WTC11 (cell line): ENCODE data around the gene LRRC3C. TPM values are rescaled to one million over a fixed set of nuclear protein-coding genes. Genes with fewer than 3 reads are reported as not detected.
A peak's percentile ranks its signal among the peaks of the same experiment; 100 is the strongest.
"Not testable (repeated sequence)": the region's sequence is repeated elsewhere in the genome, so short reads cannot be mapped to it uniquely, and the experiment has no call there.

Experiments
- ATAC-seq: fragments of 200-7000 bp; cut with Tn5 transposase; 2 replicates; pipeline ENCODE4 v1.10.0; 2021; ENCODE audit warnings: mild to moderate bottlenecking, moderate library complexity
- CTCF ChIA-PET: fragments of 300-600 bp; sonication (Branson Sonifier 250); formaldehyde crosslinking; loops from one replicate; lab custom pipeline; 2021; ENCODE audit warnings: antibody characterized with exemption; lab: Charles Lee
- POLR2A ChIA-PET: fragments of 350-600 bp; sonication (Branson Sonifier 250); formaldehyde crosslinking; loops from one replicate; lab custom pipeline; 2021; ENCODE audit warnings: antibody characterized with exemption; lab: Charles Lee
- DNase-seq: peaks from one replicate; pipeline ENCODE4 v3.0.0; 2021; ENCODE audit warnings: low spot score
- H3K27ac Mint-ChIP-seq: 2 replicates; pipeline ENCODE4 v1.8.0; 2021; ENCODE audit warnings: mixed read lengths
- H3K27me3 Mint-ChIP-seq: 2 replicates; pipeline ENCODE4 v1.8.0; 2021; ENCODE audit warnings: low read depth, mild to moderate bottlenecking, moderate library complexity, mixed read lengths
- H3K36me3 Mint-ChIP-seq: 2 replicates; pipeline ENCODE4 v1.8.0; 2021; ENCODE audit warnings: mixed read lengths
- H3K4me1 Mint-ChIP-seq: 2 replicates; pipeline ENCODE4 v1.8.0; 2022; ENCODE audit warnings: mixed read lengths
- H3K4me3 Mint-ChIP-seq: 2 replicates; pipeline ENCODE4 v1.8.0; 2021; ENCODE audit warnings: mild to moderate bottlenecking, moderate library complexity, mixed read lengths
- H3K9me3 Mint-ChIP-seq: 2 replicates; pipeline ENCODE4 v1.8.0; 2021; ENCODE audit warnings: mixed read lengths
- KAT7 ChIP-seq: sonication (generic); formaldehyde crosslinking; IDR thresholded peaks from 2 replicates; pipeline ENCODE4 v1.8.1; 2023; ENCODE audit warnings: missing genetic modification reagents, mild to moderate bottlenecking, borderline replicate concordance
- MYBL2 ChIP-seq: sonication (generic); formaldehyde crosslinking; IDR thresholded peaks from 2 replicates; pipeline ENCODE4 v1.8.1; 2023; ENCODE audit warnings: mild to moderate bottlenecking, moderate library complexity, missing genetic modification reagents
- NFATC4 ChIP-seq: fragments of 250-450 bp; sonication (Bioruptor Pico); IDR thresholded peaks from 2 replicates; pipeline ENCODE4 v1.9.0; 2021; ENCODE audit warnings: mild to moderate bottlenecking
- NFE2L1 ChIP-seq: sonication (generic); formaldehyde crosslinking; IDR thresholded peaks from 2 replicates; pipeline ENCODE4 v1.8.1; 2023; ENCODE audit warnings: missing genetic modification reagents
- NR2C2 ChIP-seq: sonication (generic); formaldehyde crosslinking; IDR thresholded peaks from 2 replicates; pipeline ENCODE4 v1.8.0; 2022; ENCODE audit warnings: mild to moderate bottlenecking, missing genetic modification reagents
- SP1 ChIP-seq: sonication (generic); formaldehyde crosslinking; conservative IDR thresholded peaks from 2 replicates; pipeline ENCODE4 v1.8.1; 2022; ENCODE audit warnings: missing genetic modification reagents
- TCF7 ChIP-seq: sonication (generic); formaldehyde crosslinking; IDR thresholded peaks from 2 replicates; pipeline ENCODE4 v1.8.0; 2022; ENCODE audit warnings: mild to moderate bottlenecking, low read depth, missing genetic modification reagents, moderate library complexity
- ZNF396 ChIP-seq: fragments of 250-450 bp; sonication (Bioruptor Pico); IDR thresholded peaks from 2 replicates; pipeline ENCODE4 v1.8.0; 2021; ENCODE audit warnings: mild to moderate bottlenecking, moderate library complexity, borderline replicate concordance
- ZNF416 ChIP-seq: fragments of 250-450 bp; sonication (Bioruptor Pico); IDR thresholded peaks from 2 replicates; pipeline ENCODE4 v1.9.0; 2021; ENCODE audit warnings: mild to moderate bottlenecking, inconsistent platforms
- total RNA-seq: library from RNA; stranded (reverse); gene quantifications from 3 replicates; pipeline ENCODE4 v1.2.3, GENCODE V29; 2021
- TF ChIP-seq, protein P1 (sequence below): sonication (generic); formaldehyde crosslinking; IDR thresholded peaks from 2 replicates; pipeline ENCODE4 v1.8.1; 2023; ENCODE audit warnings: mild to moderate bottlenecking, missing genetic modification reagents, moderate library complexity
- TF ChIP-seq, protein P2 (sequence below): fragments of 250-450 bp; sonication (Bioruptor Pico); IDR thresholded peaks from 2 replicates; pipeline ENCODE4 v1.9.0; 2021; ENCODE audit warnings: mild to moderate bottlenecking
- TF ChIP-seq, protein P3 (sequence below): sonication (generic); formaldehyde crosslinking; conservative IDR thresholded peaks from 2 replicates; pipeline ENCODE4 v1.8.1; 2022; ENCODE audit warnings: mild to moderate bottlenecking, missing genetic modification reagents
- TF ChIP-seq, protein P4 (sequence below): sonication (generic); formaldehyde crosslinking; IDR thresholded peaks from 2 replicates; pipeline ENCODE4 v1.8.1; 2022; ENCODE audit warnings: low read depth, missing genetic modification reagents, borderline replicate concordance
- TF ChIP-seq, protein P5 (sequence below): sonication (generic); formaldehyde crosslinking; IDR thresholded peaks from 2 replicates; pipeline ENCODE4 v1.8.1; 2022; ENCODE audit warnings: mild to moderate bottlenecking, missing genetic modification reagents, moderate library complexity, borderline replicate concordance
- TF ChIP-seq, protein P6 (sequence below): sonication (generic); formaldehyde crosslinking; IDR thresholded peaks from 2 replicates; pipeline ENCODE4 v1.8.0; 2022; ENCODE audit warnings: mild to moderate bottlenecking, missing genetic modification reagents
- TF ChIP-seq, protein P7 (sequence below): sonication (generic); formaldehyde crosslinking; IDR thresholded peaks from 2 replicates; pipeline ENCODE4 v1.8.1; 2022; ENCODE audit warnings: low read depth, mild to moderate bottlenecking, moderate library complexity, missing genetic modification reagents, borderline replicate concordance
- TF ChIP-seq, protein P8 (sequence below): sonication (generic); formaldehyde crosslinking; IDR thresholded peaks from 2 replicates; pipeline ENCODE4 v1.8.1; 2022; ENCODE audit warnings: missing genetic modification reagents, borderline replicate concordance

The LRRC3C gene
- total RNA-seq, 1 experiment from 2014 or later = not detected

DNA sequence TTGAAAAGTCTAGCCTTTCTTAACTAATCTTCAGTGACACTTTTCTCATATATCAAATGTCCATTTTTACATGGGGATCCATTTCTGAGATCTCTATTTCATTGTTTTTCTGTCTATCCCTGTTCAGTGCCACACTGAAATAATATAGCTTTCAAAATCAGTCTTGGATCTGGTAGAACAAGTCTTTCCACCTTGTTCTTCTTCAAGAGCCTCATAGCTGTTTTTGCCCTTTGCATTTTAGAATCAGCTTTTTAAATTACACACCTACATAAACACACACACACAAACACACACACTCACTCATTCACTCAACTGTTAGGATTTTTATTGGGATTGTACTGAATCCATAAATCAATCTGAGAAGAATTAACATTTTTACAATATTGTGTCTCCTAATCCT is 28.3 kb upstream of the LRRC3C start:
- Mint-ChIP-seq H3K4me3 (no peak overlapping the region), H3K9me3 (no peaks in the 10 kb centered on the region), H3K4me1 (no peaks in the 10 kb centered on the region), H3K27ac (no peak overlapping the region), H3K27me3 (no peaks in the 10 kb centered on the region; the same call in 1 of the 2 replicates)
- no peak for ATAC-seq
- POLR2A ChIA-PET = no interaction called here
- no peak for DNase-seq
- CTCF ChIA-PET = interaction anchor here (0.6 kb wide), 1 partner anchor 140 kb away, joined by 4 read pairs; no protein-coding TSS in a partner anchor
- TF ChIP-seq, protein P1, sequence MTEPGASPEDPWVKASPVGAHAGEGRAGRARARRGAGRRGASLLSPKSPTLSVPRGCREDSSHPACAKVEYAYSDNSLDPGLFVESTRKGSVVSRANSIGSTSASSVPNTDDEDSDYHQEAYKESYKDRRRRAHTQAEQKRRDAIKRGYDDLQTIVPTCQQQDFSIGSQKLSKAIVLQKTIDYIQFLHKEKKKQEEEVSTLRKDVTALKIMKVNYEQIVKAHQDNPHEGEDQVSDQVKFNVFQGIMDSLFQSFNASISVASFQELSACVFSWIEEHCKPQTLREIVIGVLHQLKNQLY = no peak
- TF ChIP-seq, protein P2, sequence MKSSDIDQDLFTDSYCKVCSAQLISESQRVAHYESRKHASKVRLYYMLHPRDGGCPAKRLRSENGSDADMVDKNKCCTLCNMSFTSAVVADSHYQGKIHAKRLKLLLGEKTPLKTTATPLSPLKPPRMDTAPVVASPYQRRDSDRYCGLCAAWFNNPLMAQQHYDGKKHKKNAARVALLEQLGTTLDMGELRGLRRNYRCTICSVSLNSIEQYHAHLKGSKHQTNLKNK (CRISPR knock-in tag) = no peak
- TF ChIP-seq MYBL2 (CRISPR knock-in tag) (no peak), TCF7 (CRISPR knock-in tag) (no peak), KAT7 (CRISPR knock-in tag) (no peak), ZNF396 (CRISPR knock-in tag) (no peak), NR2C2 (no peak), ZNF416 (CRISPR knock-in tag) (no peak), NFE2L1 (CRISPR knock-in tag) (no peak), NFATC4 (CRISPR knock-in tag) (no peak)
- TF ChIP-seq, protein P3, sequence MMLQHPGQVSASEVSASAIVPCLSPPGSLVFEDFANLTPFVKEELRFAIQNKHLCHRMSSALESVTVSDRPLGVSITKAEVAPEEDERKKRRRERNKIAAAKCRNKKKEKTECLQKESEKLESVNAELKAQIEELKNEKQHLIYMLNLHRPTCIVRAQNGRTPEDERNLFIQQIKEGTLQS (CRISPR knock-in tag) = no peak
- TF ChIP-seq, protein P4, sequence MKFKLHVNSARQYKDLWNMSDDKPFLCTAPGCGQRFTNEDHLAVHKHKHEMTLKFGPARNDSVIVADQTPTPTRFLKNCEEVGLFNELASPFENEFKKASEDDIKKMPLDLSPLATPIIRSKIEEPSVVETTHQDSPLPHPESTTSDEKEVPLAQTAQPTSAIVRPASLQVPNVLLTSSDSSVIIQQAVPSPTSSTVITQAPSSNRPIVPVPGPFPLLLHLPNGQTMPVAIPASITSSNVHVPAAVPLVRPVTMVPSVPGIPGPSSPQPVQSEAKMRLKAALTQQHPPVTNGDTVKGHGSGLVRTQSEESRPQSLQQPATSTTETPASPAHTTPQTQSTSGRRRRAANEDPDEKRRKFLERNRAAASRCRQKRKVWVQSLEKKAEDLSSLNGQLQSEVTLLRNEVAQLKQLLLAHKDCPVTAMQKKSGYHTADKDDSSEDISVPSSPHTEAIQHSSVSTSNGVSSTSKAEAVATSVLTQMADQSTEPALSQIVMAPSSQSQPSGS = no peak
- TF ChIP-seq, protein P5, sequence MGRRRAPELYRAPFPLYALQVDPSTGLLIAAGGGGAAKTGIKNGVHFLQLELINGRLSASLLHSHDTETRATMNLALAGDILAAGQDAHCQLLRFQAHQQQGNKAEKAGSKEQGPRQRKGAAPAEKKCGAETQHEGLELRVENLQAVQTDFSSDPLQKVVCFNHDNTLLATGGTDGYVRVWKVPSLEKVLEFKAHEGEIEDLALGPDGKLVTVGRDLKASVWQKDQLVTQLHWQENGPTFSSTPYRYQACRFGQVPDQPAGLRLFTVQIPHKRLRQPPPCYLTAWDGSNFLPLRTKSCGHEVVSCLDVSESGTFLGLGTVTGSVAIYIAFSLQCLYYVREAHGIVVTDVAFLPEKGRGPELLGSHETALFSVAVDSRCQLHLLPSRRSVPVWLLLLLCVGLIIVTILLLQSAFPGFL (CRISPR knock-in tag) = no peak
- TF ChIP-seq, all 79 proteins: peak for 0
- no peaks in the 10 kb centered on the region for H3K36me3 Mint-ChIP-seq

DNA sequence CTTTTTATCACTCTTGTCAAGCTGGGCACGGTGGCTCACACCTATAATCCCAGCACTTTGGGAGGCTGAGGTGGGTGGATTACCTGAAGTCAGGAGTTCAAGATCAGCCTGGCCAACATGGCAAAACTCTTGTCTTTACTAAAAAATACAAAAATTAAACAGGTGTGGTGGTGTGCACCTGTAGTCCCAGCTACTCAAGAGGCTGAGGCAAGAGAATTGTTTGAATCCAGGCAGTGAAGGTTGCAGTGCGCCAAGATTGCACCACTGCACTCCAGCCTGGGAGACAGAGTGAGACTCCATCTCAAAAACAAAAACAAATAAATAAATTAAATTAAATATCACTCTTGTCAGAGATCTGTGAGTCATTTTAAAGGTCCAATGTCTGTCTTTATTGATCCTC is 25.5 kb upstream of the LRRC3C start:
- DNase-seq, POLR2A ChIA-PET, H3K27me3 Mint-ChIP-seq, ATAC-seq, H3K36me3 Mint-ChIP-seq, H3K4me1 Mint-ChIP-seq, H3K9me3 Mint-ChIP-seq, H3K4me3 Mint-ChIP-seq, CTCF ChIA-PET: not testable (repeated sequence)
- peak overlapping the region; percentile 41; the same call in 1 of the 2 replicates for H3K27ac Mint-ChIP-seq

DNA sequence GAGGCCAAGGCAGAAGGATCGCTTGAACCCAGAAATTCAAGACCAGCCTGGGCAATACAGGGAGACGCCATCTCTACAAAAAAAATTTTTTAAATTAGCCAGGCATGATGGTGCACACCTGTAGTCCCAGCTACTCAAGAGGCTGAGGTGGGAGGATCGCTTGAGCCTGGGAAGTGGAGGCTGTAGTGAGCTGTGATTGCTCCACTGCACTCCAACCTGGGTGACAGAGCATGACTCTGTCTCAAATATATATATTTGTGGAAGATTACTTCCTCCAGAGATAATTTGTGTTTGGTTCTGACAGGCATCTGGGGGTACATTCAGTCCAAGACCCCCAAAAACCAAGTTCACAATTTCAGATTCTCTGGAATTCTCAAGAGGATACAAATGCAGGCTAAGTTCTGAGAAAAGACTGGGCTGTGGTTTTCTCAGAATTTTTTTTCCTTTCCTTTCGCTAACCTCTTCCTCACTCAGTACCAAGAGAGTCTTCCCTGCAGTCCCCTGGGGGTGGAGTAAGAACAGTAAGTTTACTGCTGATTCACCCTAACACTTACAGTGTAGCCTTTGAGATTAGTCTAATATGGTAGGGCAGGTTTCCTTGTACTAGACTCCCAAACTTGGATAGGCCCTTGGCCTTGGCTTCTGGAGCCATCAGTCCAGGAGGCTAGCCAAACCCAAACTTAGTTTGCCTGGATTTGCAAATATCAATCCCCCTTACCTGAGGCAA is 24.2 kb upstream of the LRRC3C start:
- Mint-ChIP-seq H3K27ac (no peak overlapping the region), H3K36me3 (0 out of 2 replicates have a peak, but pooled peaks cover 2% of the 10 kb centered on the region), H3K27me3 (no peaks in the 10 kb centered on the region), H3K4me1 (no peaks in the 10 kb centered on the region), H3K9me3 (no peaks in the 10 kb centered on the region), H3K4me3 (no peak overlapping the region)
- POLR2A ChIA-PET = no interaction called here
- TF ChIP-seq, protein P6, sequence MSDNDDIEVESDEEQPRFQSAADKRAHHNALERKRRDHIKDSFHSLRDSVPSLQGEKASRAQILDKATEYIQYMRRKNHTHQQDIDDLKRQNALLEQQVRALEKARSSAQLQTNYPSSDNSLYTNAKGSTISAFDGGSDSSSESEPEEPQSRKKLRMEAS (CRISPR knock-in tag) = no peak
- TF ChIP-seq, protein P7, sequence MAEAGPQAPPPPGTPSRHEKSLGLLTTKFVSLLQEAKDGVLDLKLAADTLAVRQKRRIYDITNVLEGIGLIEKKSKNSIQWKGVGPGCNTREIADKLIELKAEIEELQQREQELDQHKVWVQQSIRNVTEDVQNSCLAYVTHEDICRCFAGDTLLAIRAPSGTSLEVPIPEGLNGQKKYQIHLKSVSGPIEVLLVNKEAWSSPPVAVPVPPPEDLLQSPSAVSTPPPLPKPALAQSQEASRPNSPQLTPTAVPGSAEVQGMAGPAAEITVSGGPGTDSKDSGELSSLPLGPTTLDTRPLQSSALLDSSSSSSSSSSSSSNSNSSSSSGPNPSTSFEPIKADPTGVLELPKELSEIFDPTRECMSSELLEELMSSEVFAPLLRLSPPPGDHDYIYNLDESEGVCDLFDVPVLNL (CRISPR knock-in tag) = no peak
- no peak for TF ChIP-seq SP1 (CRISPR knock-in tag)
- TF ChIP-seq, protein P8, sequence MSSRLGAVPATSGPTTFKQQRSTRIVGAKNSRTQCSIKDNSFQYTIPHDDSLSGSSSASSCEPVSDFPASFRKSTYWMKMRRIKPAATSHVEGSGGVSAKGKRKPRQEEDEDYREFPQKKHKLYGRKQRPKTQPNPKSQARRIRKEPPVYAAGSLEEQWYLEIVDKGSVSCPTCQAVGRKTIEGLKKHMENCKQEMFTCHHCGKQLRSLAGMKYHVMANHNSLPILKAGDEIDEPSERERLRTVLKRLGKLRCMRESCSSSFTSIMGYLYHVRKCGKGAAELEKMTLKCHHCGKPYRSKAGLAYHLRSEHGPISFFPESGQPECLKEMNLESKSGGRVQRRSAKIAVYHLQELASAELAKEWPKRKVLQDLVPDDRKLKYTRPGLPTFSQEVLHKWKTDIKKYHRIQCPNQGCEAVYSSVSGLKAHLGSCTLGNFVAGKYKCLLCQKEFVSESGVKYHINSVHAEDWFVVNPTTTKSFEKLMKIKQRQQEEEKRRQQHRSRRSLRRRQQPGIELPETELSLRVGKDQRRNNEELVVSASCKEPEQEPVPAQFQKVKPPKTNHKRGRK (CRISPR knock-in tag) = no peak
- ATAC-seq (no peak), DNase-seq (no peak)
- CTCF ChIA-PET = no interaction called here
